HAP-1 (cell line): ENCODE results near the gene LYSMD1.
A peak's percentile ranks its signal among the peaks of the same experiment; 100 is the strongest.
"Not testable (repeated sequence)": the region's sequence is repeated elsewhere in the genome, so short reads cannot be mapped to it uniquely, and the experiment has no call there.

Experiments
- DNase-seq, 2 experiments: peaks; one replicate each; pipeline ENCODE4 v3.0.0-alpha.2; 2016 to 2020; ENCODE audit warnings: low spot score in 2 of 2
- H3K27me3 ChIP-seq: fragments of 250-450 bp; sonication (Bioruptor Pico); 2 replicates; pipeline ENCODE4 v1.5.1; 2020; ENCODE audit warnings: low read depth, mild to moderate bottlenecking, moderate library complexity
- H3K36me3 ChIP-seq: fragments of 250-450 bp; sonication (Bioruptor Pico); replicated peaks from 2 replicates; pipeline ENCODE4 v1.5.1; 2020; ENCODE audit warnings: mild to moderate bottlenecking
- H3K4me1 ChIP-seq: fragments of 250-450 bp; sonication (Bioruptor Pico); 2 replicates; pipeline ENCODE4 v1.5.1; 2020; ENCODE audit warnings: mild to moderate bottlenecking
- H3K4me3 ChIP-seq: fragments of 250-450 bp; sonication (Bioruptor Pico); 2 replicates; pipeline ENCODE4 v1.5.1; 2020; ENCODE audit warnings: mild to moderate bottlenecking, moderate library complexity
- H3K9me3 ChIP-seq: fragments of 250-450 bp; sonication (Bioruptor Pico); 2 replicates; pipeline ENCODE4 v1.5.1; 2020; ENCODE audit warnings: mild to moderate bottlenecking, moderate library complexity
- in situ Hi-C: fragments of 300-500 bp; cut with MboI; formaldehyde crosslinking; loops from 3 replicates; pipeline ENCODE4 v1.14.3; 2020; ENCODE audit warnings: low sequenced_read_pairs, inconsistent platforms, mixed read lengths

LYSMD1 gene

GRCh38 chr1:151192047-151192446, 26.3 kb upstream of the LYSMD1 start:
- H3K9me3 ChIP-seq = no peaks in the 10 kb centered on the region
- H3K4me3 ChIP-seq = no peak overlapping the region
- in situ Hi-C loops = no loop called here
- H3K4me1 ChIP-seq = peaks cover 10% of the 10 kb centered on the region
- DNase-seq = no peak
- H3K36me3 ChIP-seq = peaks cover 2% of the 10 kb centered on the region; the same call in 1 of the 2 replicates
- H3K27me3 ChIP-seq = no peaks in the 10 kb centered on the region

GRCh38 chr1:151189637-151190445, 24.1 kb upstream of the LYSMD1 start, which contains the start of gene VPS72:
Gene VPS72, minus strand, starts transcription at chr1:151190197. Its CDS starts 76 bp downstream, at chr1:151190121.
- Histone ChIP-seq H3K36me3 (peaks cover 14% of the 10 kb centered on the region), H3K4me1 (peaks cover 6% of the 10 kb centered on the region), H3K27me3 (no peaks in the 10 kb centered on the region), H3K4me3 (peak within 1 kb of the TSS; percentile 97), H3K9me3 (no peaks in the 10 kb centered on the region)
- in situ Hi-C loops = no loop called here
- peak; percentile 91 to 93 for DNase-seq

- H3K9me3 ChIP-seq, DNase-seq, in situ Hi-C loops, H3K4me1 ChIP-seq, H3K27me3 ChIP-seq: not testable (repeated sequence)
- H3K36me3 ChIP-seq = peaks cover 26% of the 10 kb centered on the region
- H3K4me3 ChIP-seq = peak overlapping the region; percentile 97
Measured at GRCh38 chr1:151188667-151189066, 23.0 kb upstream of the LYSMD1 start.

GRCh38 chr1:151187205-151187604, 21.5 kb upstream of the LYSMD1 start:
- in situ Hi-C loops = no loop called here

GRCh38 chr1:151184211-151184610, 18.5 kb upstream of the LYSMD1 start:
- in situ Hi-C loops = no loop called here
- DNase-seq = no peak
- Histone ChIP-seq H3K9me3 (no peaks in the 10 kb centered on the region; the same call in 1 of the 2 replicates), H3K27me3 (no peaks in the 10 kb centered on the region), H3K4me3 (no peak overlapping the region), H3K4me1 (peaks cover 3% of the 10 kb centered on the region), H3K36me3 (peaks cover 59% of the 10 kb centered on the region)

More at GRCh38 chr1:151187205-151187604, 21.5 kb upstream of the LYSMD1 start:
- no peak for DNase-seq
- Histone ChIP-seq H3K9me3 (no peaks in the 10 kb centered on the region; the same call in 1 of the 2 replicates), H3K4me3 (no peak overlapping the region), H3K36me3 (peaks cover 38% of the 10 kb centered on the region), H3K27me3 (no peaks in the 10 kb centered on the region), H3K4me1 (peaks cover 6% of the 10 kb centered on the region)

- in situ Hi-C loops = no loop called here
- Histone ChIP-seq H3K36me3 (peaks cover 58% of the 10 kb centered on the region), H3K27me3 (no peaks in the 10 kb centered on the region), H3K4me3 (no peak overlapping the region), H3K9me3 (no peaks in the 10 kb centered on the region), H3K4me1 (no peaks in the 10 kb centered on the region)
- DNase-seq = no peak
Measured at GRCh38 chr1:151176514-151177045, 10.9 kb upstream of the LYSMD1 start.

- H3K36me3 ChIP-seq = peaks cover 54% of the 10 kb centered on the region
- DNase-seq = no peak
- no peaks in the 10 kb centered on the region for H3K4me1 ChIP-seq
- in situ Hi-C loops = no loop called here
- H3K9me3 ChIP-seq = no peaks in the 10 kb centered on the region
- H3K27me3 ChIP-seq = no peaks in the 10 kb centered on the region
- no peak within 1 kb of the TSS for H3K4me3 ChIP-seq
Measured at GRCh38 chr1:151175863-151176262, 10.2 kb upstream of the LYSMD1 start, which contains the start of gene TMOD4. Gene TMOD4, minus strand, starts transcription at chr1:151175981. Its CDS starts 1,106 bp downstream, at chr1:151174875.

GRCh38 chr1:151175041-151175741, 9.5 kb upstream of the LYSMD1 start:
- Histone ChIP-seq H3K36me3 (peaks cover 49% of the 10 kb centered on the region), H3K27me3 (no peaks in the 10 kb centered on the region), H3K4me3 (no peak overlapping the region), H3K4me1 (no peaks in the 10 kb centered on the region), H3K9me3 (no peaks in the 10 kb centered on the region)
- in situ Hi-C loops = no loop called here
- DNase-seq = no peak

GRCh38 chr1:151171190-151171589, 5.5 kb upstream of the LYSMD1 start:
- no peaks in the 10 kb centered on the region for H3K27me3 ChIP-seq
- no peak overlapping the region for H3K4me3 ChIP-seq
- DNase-seq = no peak
- no peaks in the 10 kb centered on the region for H3K9me3 ChIP-seq
- H3K4me1 ChIP-seq = peaks cover 4% of the 10 kb centered on the region; the same call in 1 of the 2 replicates
- H3K36me3 ChIP-seq = peaks cover 21% of the 10 kb centered on the region
- in situ Hi-C loops = no loop called here

- DNase-seq = no peak
- Histone ChIP-seq H3K4me1 (peaks cover 10% of the 10 kb centered on the region), H3K4me3 (peak overlapping the region; percentile 87), H3K9me3 (no peaks in the 10 kb centered on the region), H3K36me3 (peaks cover 4% of the 10 kb centered on the region), H3K27me3 (no peaks in the 10 kb centered on the region)
- in situ Hi-C loops = no loop called here
Measured at GRCh38 chr1:151167116-151167515, 1.4 kb upstream of the LYSMD1 start.

- in situ Hi-C loops = no loop called here
- Histone ChIP-seq H3K4me1 (peaks cover 10% of the 10 kb centered on the region), H3K27me3 (no peaks in the 10 kb centered on the region), H3K36me3 (peaks cover 4% of the 10 kb centered on the region), H3K4me3 (peak overlapping the region; percentile 87), H3K9me3 (no peaks in the 10 kb centered on the region)
- peak in 1 of 2 experiments; percentile 47 for DNase-seq
Measured at GRCh38 chr1:151166505-151166956, 829 bp upstream of the LYSMD1 start.

- peaks cover 10% of the 10 kb centered on the region for H3K4me1 ChIP-seq
- H3K4me3 ChIP-seq = peak overlapping the region; percentile 87
- in situ Hi-C loops = no loop called here
- H3K27me3 ChIP-seq = no peaks in the 10 kb centered on the region
- DNase-seq = peak; percentile 37 to 69
- H3K36me3 ChIP-seq = peaks cover 12% of the 10 kb centered on the region
- H3K9me3 ChIP-seq = no peaks in the 10 kb centered on the region
Measured at GRCh38 chr1:151165281-151165737, 393 bp downstream of the LYSMD1 start.

GRCh38 chr1:151164732-151165280, 896 bp downstream of the LYSMD1 start:
- peaks cover 12% of the 10 kb centered on the region for H3K36me3 ChIP-seq
- no peaks in the 10 kb centered on the region for H3K9me3 ChIP-seq
- in situ Hi-C loops = no loop called here

More at GRCh38 chr1:151164732-151165280, 896 bp downstream of the LYSMD1 start:
- DNase-seq = no peak
- H3K4me3 ChIP-seq = peak overlapping the region; percentile 87
- H3K27me3 ChIP-seq = no peaks in the 10 kb centered on the region
- peaks cover 10% of the 10 kb centered on the region for H3K4me1 ChIP-seq
